H9 (cell line): ENCODE data around the gene KRT31. TPM values are rescaled to one million over a fixed set of nuclear protein-coding genes. Genes with fewer than 3 reads are reported as not detected.

ENCODE experiments used
- DNase-seq: peaks from one replicate; pipeline ENCODE4 v3.0.0-alpha.2; 2017
- H2AFZ ChIP-seq: one replicate; pipeline ENCODE4 v1.6.1; 2013; ENCODE audit warnings: mild to moderate bottlenecking, low read length, control low read depth, moderate library complexity
- H2AK5ac ChIP-seq: 2 replicates; pipeline ENCODE4 v1.6.1; 2013; ENCODE audit warnings: low read length, control low read depth, mixed read lengths; ENCODE audit not compliant: insufficient read length
- H2BK120ac ChIP-seq: one replicate; pipeline ENCODE4 v1.6.1; 2013; ENCODE audit warnings: low read depth, mild to moderate bottlenecking, low read length, control low read depth, inconsistent platforms; ENCODE audit not compliant: poor library complexity, severe bottlenecking
- H2BK12ac ChIP-seq: 2 replicates; pipeline ENCODE4 v1.6.1; 2013; ENCODE audit warnings: low read length, control low read depth, mixed read lengths, low read depth; ENCODE audit not compliant: insufficient read length
- H2BK15ac ChIP-seq: 2 replicates; pipeline ENCODE4 v1.6.1; 2013; ENCODE audit warnings: low read depth, low read length, control low read depth
- H2BK20ac ChIP-seq: one replicate; pipeline ENCODE4 v1.6.1; 2013; ENCODE audit warnings: low read depth, mild to moderate bottlenecking, low read length, control low read depth, inconsistent platforms; ENCODE audit not compliant: poor library complexity, severe bottlenecking
- H2BK5ac ChIP-seq: 2 replicates; pipeline ENCODE4 v1.6.1; 2013; ENCODE audit warnings: low read length, control low read depth, mixed read lengths; ENCODE audit not compliant: insufficient read length
- H3K14ac ChIP-seq: 2 replicates; pipeline ENCODE4 v1.6.1; 2013; ENCODE audit warnings: low read length, control low read depth; ENCODE audit not compliant: insufficient read depth
- H3K18ac ChIP-seq: 2 replicates; pipeline ENCODE4 v1.6.1; 2013; ENCODE audit warnings: low read depth, mild to moderate bottlenecking, mixed read lengths, low read length, control low read depth; ENCODE audit not compliant: insufficient read length
- H3K23ac ChIP-seq: 2 replicates; pipeline ENCODE4 v1.6.1; 2013; ENCODE audit warnings: low read length, control low read depth, mixed read lengths, low read depth; ENCODE audit not compliant: insufficient read length
- H3K23me2 ChIP-seq: 2 replicates; pipeline ENCODE4 v1.6.1; 2013; ENCODE audit warnings: low read depth, mild to moderate bottlenecking, mixed read lengths, low read length, control low read depth; ENCODE audit not compliant: insufficient read length, poor library complexity, severe bottlenecking
- H3K27ac ChIP-seq: 2 replicates; pipeline ENCODE4 v1.5.1; 2013; ENCODE audit warnings: low read length, control low read depth, mixed read lengths, low read depth; ENCODE audit not compliant: insufficient read length
- H3K27me3 ChIP-seq: 2 replicates; pipeline ENCODE4 v1.6.1; 2013; ENCODE audit warnings: low read length, control low read depth, inconsistent platforms; ENCODE audit not compliant: insufficient read depth
- H3K4ac ChIP-seq: 2 replicates; pipeline ENCODE4 v1.6.1; 2013; ENCODE audit warnings: low read depth, mild to moderate bottlenecking, control low read depth, inconsistent platforms, low read length, moderate library complexity
- H3K4me1 ChIP-seq: 2 replicates; pipeline ENCODE4 v1.6.1; 2013; ENCODE audit warnings: low read length, control low read depth, inconsistent platforms; ENCODE audit not compliant: insufficient read depth
- H3K4me2 ChIP-seq: 2 replicates; pipeline ENCODE4 v1.6.1; 2013; ENCODE audit warnings: low read length, control low read depth, mixed read lengths; ENCODE audit not compliant: insufficient read length, insufficient read depth
- H3K56ac ChIP-seq: 2 replicates; pipeline ENCODE4 v1.6.1; 2013; ENCODE audit warnings: low read depth, mild to moderate bottlenecking, mixed read lengths, low read length, control low read depth; ENCODE audit not compliant: insufficient read length
- H3K79me1 ChIP-seq: 2 replicates; pipeline ENCODE4 v1.6.1; 2013; ENCODE audit warnings: low read depth, mild to moderate bottlenecking, moderate library complexity, low read length, control low read depth, inconsistent platforms; ENCODE audit not compliant: insufficient read depth, poor library complexity, severe bottlenecking
- H3K79me2 ChIP-seq: 2 replicates; pipeline ENCODE4 v1.6.1; 2013; ENCODE audit warnings: low read length, control low read depth, inconsistent platforms; ENCODE audit not compliant: insufficient read depth
- H3K9ac ChIP-seq: 2 replicates; pipeline ENCODE4 v1.6.1; 2013; ENCODE audit warnings: low read length, control low read depth, mixed read lengths; ENCODE audit not compliant: insufficient read length; ENCODE audit errors: extremely low read depth
- H3K9me3 ChIP-seq: one replicate; pipeline ENCODE4 v1.6.1; 2013; ENCODE audit warnings: low read depth, low read length, inconsistent platforms; ENCODE audit not compliant: control insufficient read depth
- H3T11ph ChIP-seq: one replicate; pipeline ENCODE4 v1.6.1; 2013; ENCODE audit warnings: mild to moderate bottlenecking, low read length, control low read depth, inconsistent platforms
- H4K20me1 ChIP-seq: one replicate; pipeline ENCODE4 v1.6.1; 2013; ENCODE audit not compliant: control insufficient read depth, insufficient read length, insufficient read depth
- H4K5ac ChIP-seq: 2 replicates; pipeline ENCODE4 v1.6.1; 2013; ENCODE audit warnings: low read depth, mild to moderate bottlenecking, mixed read lengths, low read length, control low read depth; ENCODE audit not compliant: insufficient read length
- H4K8ac ChIP-seq: replicated peaks from 2 replicates; pipeline ENCODE4 v1.6.1; 2013; ENCODE audit warnings: low read length, control low read depth, mixed read lengths, low read depth; ENCODE audit not compliant: insufficient read length
- H4K91ac ChIP-seq: 2 replicates; pipeline ENCODE4 v1.6.1; 2013; ENCODE audit warnings: low read depth, mild to moderate bottlenecking, moderate library complexity, mixed read lengths, low read length, control low read depth; ENCODE audit not compliant: insufficient read length
- H3K27ac Mint-ChIP-seq, 3 experiments: 2 replicates in 2 of 3; 3 replicates in 1 of 3; pipeline ENCODE4 v1.8.0; 2020 to 2021; ENCODE audit warnings: mixed read lengths in 3 of 3, mild to moderate bottlenecking in 1 of 3, moderate library complexity in 1 of 3
- H3K27me3 Mint-ChIP-seq: 2 replicates; pipeline ENCODE4 v1.8.0; 2021; ENCODE audit warnings: low read depth, mild to moderate bottlenecking, moderate library complexity, mixed read lengths
- H3K36me3 Mint-ChIP-seq, 3 experiments: 2 replicates in 2 of 3; 3 replicates in 1 of 3; pipeline ENCODE4 v1.8.0; 2020 to 2021; ENCODE audit warnings: low read depth in 3 of 3, mixed read lengths in 3 of 3; ENCODE audit not compliant: insufficient read depth in 1 of 3
- H3K4me1 Mint-ChIP-seq, 2 experiments: 2 replicates each; pipeline ENCODE4 v1.8.0; 2020; ENCODE audit warnings: mixed read lengths in 2 of 2
- H3K4me3 Mint-ChIP-seq, 2 experiments: 2 replicates in 1 of 2; 3 replicates in 1 of 2; pipeline ENCODE4 v1.8.0; 2020 to 2021; ENCODE audit warnings: mild to moderate bottlenecking in 2 of 2, mixed read lengths in 2 of 2, moderate library complexity in 1 of 2
- H3K9me3 Mint-ChIP-seq, 2 experiments: 2 replicates in 1 of 2; 3 replicates in 1 of 2; pipeline ENCODE4 v1.8.0; 2020; ENCODE audit warnings: mild to moderate bottlenecking in 2 of 2, mixed read lengths in 2 of 2, moderate library complexity in 1 of 2
- WGBS: extraction: QIAGEN DNeasy Blood & Tissue Kit; methylation state at CpG from one replicate; pipeline ENCODE4 v1.1.7; 2013; ENCODE audit warnings: missing lambda C conversion rate, low lambda C conversion rate, mixed read lengths; ENCODE audit not compliant: insufficient read length; ENCODE audit errors: extremely low coverage; 5-methylcytosine and 5-hydroxymethylcytosine counted together
- total RNA-seq: library from RNA; stranded (reverse); gene quantifications from 2 replicates; pipeline ENCODE4 v1.2.1, GENCODE V29; 2021
- TF ChIP-seq, protein P1 (sequence below): fragments of 200-600 bp; sonication (generic); conservative IDR thresholded peaks from 3 replicates; pipeline ENCODE4 v1.8.0; 2021; ENCODE audit warnings: antibody characterized with exemption, mild to moderate bottlenecking

Gene KRT31
- total RNA-seq, 1 experiment from 2014 or later, result not detected

- DNase-seq, result no peak
- no peaks in the 10 kb centered on the region for H4K20me1 ChIP-seq
- Mint-ChIP-seq H3K36me3 (no peaks in the 10 kb centered on the region), H3K27me3 (peaks cover 4% of the 10 kb centered on the region; the same call in 1 of the 2 replicates), H3K4me1 (no peaks in the 10 kb centered on the region), H3K4me3 (no peak overlapping the region), H3K9me3 (no peaks in the 10 kb centered on the region), H3K27ac (no peak overlapping the region)
- H2BK20ac ChIP-seq, result no peak overlapping the region
- H3K9ac ChIP-seq, result no peak overlapping the region
- H3K18ac ChIP-seq, result no peak overlapping the region
- no CpG with 5 or more reads among the region's 10 CpGs for WGBS
- no peaks in the 10 kb centered on the region for H3K79me1 ChIP-seq
- no peak overlapping the region for H3K23ac ChIP-seq
- no peaks in the 10 kb centered on the region for H3K23me2 ChIP-seq
- no peak overlapping the region for H2BK12ac ChIP-seq
- no peak overlapping the region for H4K8ac ChIP-seq
- no peak overlapping the region for H2AK5ac ChIP-seq
- no peak overlapping the region for H2AFZ ChIP-seq
- no peak overlapping the region for H2BK5ac ChIP-seq
- H3K79me2 ChIP-seq, result no peaks in the 10 kb centered on the region
- no peak overlapping the region for H3K4me2 ChIP-seq
- H3K9me3 ChIP-seq, result no peaks in the 10 kb centered on the region
- no peak overlapping the region for H4K5ac ChIP-seq
- no peak overlapping the region for H2BK120ac ChIP-seq
- no peak overlapping the region for H3K27ac ChIP-seq
- no peaks in the 10 kb centered on the region for H3K4me1 ChIP-seq
- no peak overlapping the region for H3K4ac ChIP-seq
- H3K56ac ChIP-seq, result no peak overlapping the region
- no peak overlapping the region for H4K91ac ChIP-seq
- no peaks in the 10 kb centered on the region for H3K27me3 ChIP-seq
- no peak overlapping the region for H3K14ac ChIP-seq
- no peak overlapping the region for H3T11ph ChIP-seq
- no peak overlapping the region for H2BK15ac ChIP-seq
- TF ChIP-seq, protein P1, sequence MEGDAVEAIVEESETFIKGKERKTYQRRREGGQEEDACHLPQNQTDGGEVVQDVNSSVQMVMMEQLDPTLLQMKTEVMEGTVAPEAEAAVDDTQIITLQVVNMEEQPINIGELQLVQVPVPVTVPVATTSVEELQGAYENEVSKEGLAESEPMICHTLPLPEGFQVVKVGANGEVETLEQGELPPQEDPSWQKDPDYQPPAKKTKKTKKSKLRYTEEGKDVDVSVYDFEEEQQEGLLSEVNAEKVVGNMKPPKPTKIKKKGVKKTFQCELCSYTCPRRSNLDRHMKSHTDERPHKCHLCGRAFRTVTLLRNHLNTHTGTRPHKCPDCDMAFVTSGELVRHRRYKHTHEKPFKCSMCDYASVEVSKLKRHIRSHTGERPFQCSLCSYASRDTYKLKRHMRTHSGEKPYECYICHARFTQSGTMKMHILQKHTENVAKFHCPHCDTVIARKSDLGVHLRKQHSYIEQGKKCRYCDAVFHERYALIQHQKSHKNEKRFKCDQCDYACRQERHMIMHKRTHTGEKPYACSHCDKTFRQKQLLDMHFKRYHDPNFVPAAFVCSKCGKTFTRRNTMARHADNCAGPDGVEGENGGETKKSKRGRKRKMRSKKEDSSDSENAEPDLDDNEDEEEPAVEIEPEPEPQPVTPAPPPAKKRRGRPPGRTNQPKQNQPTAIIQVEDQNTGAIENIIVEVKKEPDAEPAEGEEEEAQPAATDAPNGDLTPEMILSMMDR, result no peak
These were observed 29.9 kb downstream of the KRT31 start for GRCh38 chr17:41367426-41368075.
